Measurements from ENCODE around the gene CCDC40. TPM values are rescaled to one million over a fixed set of nuclear protein-coding genes. Genes with fewer than 3 reads are reported as not detected.
"Not testable (repeated sequence)": the region's sequence is repeated elsewhere in the genome, so short reads cannot be mapped to it uniquely, and the experiment has no call there.

CCDC40 gene
- total and polyA plus RNA-seq, 2 donors: 0.57 to 1.5 TPM

DNA sequence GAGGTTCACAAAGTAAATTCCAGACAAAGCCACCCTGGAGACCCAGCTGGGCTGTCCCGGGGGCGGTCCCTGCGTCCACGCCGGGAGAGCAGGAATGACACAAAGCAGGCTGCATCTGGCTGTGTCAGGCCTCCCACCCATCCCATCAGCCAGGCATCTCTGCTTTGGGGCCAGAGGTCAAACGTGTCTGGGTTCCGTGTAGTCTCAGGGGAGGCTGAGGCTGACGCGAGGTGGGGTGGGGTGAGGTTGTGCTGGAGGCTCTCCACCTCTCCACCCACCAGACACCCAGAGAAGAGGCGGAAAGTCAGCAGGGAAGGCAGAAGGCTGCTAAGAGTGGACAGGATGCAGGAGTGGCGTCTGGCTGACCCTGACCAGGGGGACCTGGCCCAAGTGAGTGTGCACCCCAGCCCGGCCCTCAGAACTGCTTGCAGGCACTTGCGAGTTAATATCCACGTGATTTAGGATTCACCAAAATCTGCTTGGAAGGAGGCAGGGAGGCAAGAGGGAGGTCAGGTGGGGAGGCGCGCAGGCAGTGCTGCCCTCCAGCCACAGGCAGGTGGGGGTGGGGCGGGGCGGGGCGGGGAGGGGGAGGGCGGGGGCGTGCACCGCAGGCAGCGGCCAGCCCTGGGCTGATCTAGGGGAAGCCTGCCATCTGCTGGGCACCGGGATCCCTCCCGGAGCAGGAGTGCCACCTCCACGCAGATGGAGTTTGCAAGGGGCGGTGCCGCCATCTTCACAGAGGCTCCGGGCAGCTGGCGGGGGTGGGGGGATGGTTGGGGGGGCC, 45.1 kb upstream of the CCDC40 start:
- H3K27ac ChIP-seq (ENCODE audit: low read depth in 1 of 2, low read length in 1 of 2): no peak overlapping the region
- H3K4me3 ChIP-seq (ENCODE audit: low read length in 2 of 2): peak overlapping the region; percentile 41 to 58
- H3K36me3 ChIP-seq (ENCODE audit: control insufficient read depth in 2 of 2, insufficient read depth in 2 of 2, low read length in 1 of 2): no peaks in the 10 kb centered on the region
- WGBS: 38% methylated on average over 30 of the region's 30 CpGs
- peaks cover 0 to 8% of the 10 kb centered on the region in 2 donors for H3K27me3 ChIP-seq (ENCODE audit: control insufficient read depth in 2 of 2, insufficient read depth in 1 of 2, low read length in 1 of 2)
- no peaks in the 10 kb centered on the region for H3K9me3 ChIP-seq (ENCODE audit: control insufficient read depth in 2 of 2, insufficient read depth in 1 of 2, low read length in 1 of 2)
- DNase-seq (ENCODE audit: low read depth in 6 of 9, low spot score in 9 of 9): peak in 7 of 9 donors; percentile 58 to 87 (median 62)
- H3K4me1 ChIP-seq (ENCODE audit: control insufficient read depth in 2 of 2, insufficient read depth in 2 of 2, low read length in 2 of 2): peaks cover 16 to 36% of the 10 kb centered on the region in 2 donors

GRCh38 chr17:79991924-79992648, 44.4 kb upstream of the CCDC40 start:
- Histone ChIP-seq H3K9me3 (ENCODE audit: control insufficient read depth in 2 of 2, insufficient read depth in 1 of 2, low read length in 1 of 2) (no peaks in the 10 kb centered on the region), H3K4me3 (ENCODE audit: low read length in 2 of 2) (peak overlapping the region; percentile 41 to 58), H3K4me1 (ENCODE audit: control insufficient read depth in 2 of 2, insufficient read depth in 2 of 2, low read length in 2 of 2) (peaks cover 23 to 43% of the 10 kb centered on the region in 2 donors), H3K36me3 (ENCODE audit: control insufficient read depth in 2 of 2, insufficient read depth in 2 of 2, low read length in 1 of 2) (no peaks in the 10 kb centered on the region), H3K27ac (ENCODE audit: low read depth in 1 of 2, low read length in 1 of 2) (peak overlapping the region in 1 of 2 donors; percentile 2), H3K27me3 (ENCODE audit: control insufficient read depth in 2 of 2, insufficient read depth in 1 of 2, low read length in 1 of 2) (peaks cover 0 to 8% of the 10 kb centered on the region in 2 donors)
- peak in 1 of 9 donors; percentile 32 for DNase-seq (ENCODE audit: low read depth in 6 of 9, low spot score in 9 of 9)
- 13% methylated on average over 44 of the region's 44 CpGs for WGBS

DNA sequence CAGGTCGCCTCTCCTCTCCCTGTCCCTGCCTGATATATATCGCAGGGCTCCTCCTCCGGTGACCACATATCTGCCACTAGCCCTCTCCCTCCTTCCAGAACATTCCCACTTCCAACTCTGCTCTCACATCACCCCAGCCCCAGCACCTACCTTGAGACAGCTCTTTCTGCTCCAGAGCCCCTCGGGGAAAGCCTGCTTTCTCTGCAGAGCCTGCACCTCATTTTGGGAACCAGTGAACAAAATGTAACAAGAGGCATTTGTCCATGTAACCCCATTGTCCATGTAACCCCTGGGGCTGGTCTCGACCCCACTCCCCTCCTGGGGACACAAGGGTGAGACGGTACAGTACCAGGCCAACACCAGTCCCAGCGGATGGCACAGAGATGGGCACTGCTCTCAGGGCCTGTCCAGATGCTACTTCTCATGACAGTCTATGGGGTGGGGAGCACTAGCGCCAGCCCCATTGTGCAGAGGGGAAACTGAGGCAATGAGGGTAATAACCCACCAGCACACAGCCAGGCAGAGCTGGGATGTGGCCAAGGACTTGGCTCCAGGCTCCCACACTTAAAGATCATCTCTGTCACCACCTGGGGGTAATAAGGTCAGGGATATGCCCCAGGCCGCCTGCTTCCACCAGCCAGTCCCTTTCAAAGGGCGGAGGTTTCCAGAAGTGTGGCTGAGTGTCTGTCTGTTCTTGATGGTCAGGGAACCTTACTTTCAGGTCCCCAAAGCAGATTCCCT, 43.6 kb upstream of the CCDC40 start:
- WGBS: 96% methylated on average over 10 of the region's 10 CpGs
- Histone ChIP-seq H3K36me3 (ENCODE audit: control insufficient read depth in 2 of 2, insufficient read depth in 2 of 2, low read length in 1 of 2) (no peaks in the 10 kb centered on the region), H3K27ac (ENCODE audit: low read depth in 1 of 2, low read length in 1 of 2) (peak overlapping the region in 1 of 2 donors; percentile 80), H3K4me3 (ENCODE audit: low read length in 2 of 2) (no peak overlapping the region), H3K27me3 (ENCODE audit: control insufficient read depth in 2 of 2, insufficient read depth in 1 of 2, low read length in 1 of 2) (peaks cover 0 to 8% of the 10 kb centered on the region in 2 donors), H3K4me1 (ENCODE audit: control insufficient read depth in 2 of 2, insufficient read depth in 2 of 2, low read length in 2 of 2) (peaks cover 29 to 51% of the 10 kb centered on the region in 2 donors), H3K9me3 (ENCODE audit: control insufficient read depth in 2 of 2, insufficient read depth in 1 of 2, low read length in 1 of 2) (no peaks in the 10 kb centered on the region)
- DNase-seq (ENCODE audit: low read depth in 6 of 9, low spot score in 9 of 9): peak in 1 of 9 donors; percentile 12

GRCh38 chr17:79993390-79994227, 42.8 kb upstream of the CCDC40 start:
- 53% methylated on average over 22 of the region's 22 CpGs for WGBS
- H3K4me1 ChIP-seq (ENCODE audit: control insufficient read depth in 2 of 2, insufficient read depth in 2 of 2, low read length in 2 of 2): peaks cover 29 to 56% of the 10 kb centered on the region in 2 donors
- H3K27ac ChIP-seq (ENCODE audit: low read depth in 1 of 2, low read length in 1 of 2): peak overlapping the region; percentile 4 to 80
- H3K36me3 ChIP-seq (ENCODE audit: control insufficient read depth in 2 of 2, insufficient read depth in 2 of 2, low read length in 1 of 2): no peaks in the 10 kb centered on the region
- H3K27me3 ChIP-seq (ENCODE audit: control insufficient read depth in 2 of 2, insufficient read depth in 1 of 2, low read length in 1 of 2): peaks cover 0 to 8% of the 10 kb centered on the region in 2 donors
- no peaks in the 10 kb centered on the region for H3K9me3 ChIP-seq (ENCODE audit: control insufficient read depth in 2 of 2, insufficient read depth in 1 of 2, low read length in 1 of 2)
- peak overlapping the region in 1 of 2 donors; percentile 8 for H3K4me3 ChIP-seq (ENCODE audit: low read length in 2 of 2)
- peak in 6 of 9 donors; percentile 41 to 83 (median 62) for DNase-seq (ENCODE audit: low read depth in 6 of 9, low spot score in 9 of 9)

DNA sequence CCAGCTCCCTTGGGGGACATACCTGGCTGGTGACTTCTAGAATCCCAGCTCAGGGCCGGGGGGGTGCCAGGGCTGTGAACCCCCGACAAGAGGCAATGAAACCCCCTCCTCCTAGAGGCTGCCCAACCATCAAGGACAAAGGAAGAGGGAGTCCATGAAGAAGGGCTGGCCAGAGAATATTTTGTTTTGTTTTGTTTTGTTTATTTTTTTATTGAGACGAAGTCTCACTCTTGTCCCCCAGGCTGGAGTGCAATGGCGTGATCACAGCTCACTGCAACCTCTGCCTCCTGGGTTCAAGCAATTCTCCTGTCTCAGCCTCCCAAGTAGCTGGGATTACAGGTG, 42.2 kb upstream of the CCDC40 start:
- not testable (repeated sequence) for DNase-seq (ENCODE audit: low read depth in 6 of 9, low spot score in 9 of 9); H3K36me3 ChIP-seq (ENCODE audit: control insufficient read depth in 2 of 2, insufficient read depth in 2 of 2, low read length in 1 of 2); H3K27me3 ChIP-seq (ENCODE audit: control insufficient read depth in 2 of 2, insufficient read depth in 1 of 2, low read length in 1 of 2); H3K9me3 ChIP-seq (ENCODE audit: control insufficient read depth in 2 of 2, insufficient read depth in 1 of 2, low read length in 1 of 2); H3K4me3 ChIP-seq (ENCODE audit: low read length in 2 of 2)
- Histone ChIP-seq H3K4me1 (ENCODE audit: control insufficient read depth in 2 of 2, insufficient read depth in 2 of 2, low read length in 2 of 2) (peaks cover 29 to 56% of the 10 kb centered on the region in 2 donors), H3K27ac (ENCODE audit: low read depth in 1 of 2, low read length in 1 of 2) (peak overlapping the region in 1 of 2 donors; percentile 80)
- WGBS: 85% methylated on average over 4 of the region's 4 CpGs

- no peak overlapping the region for H3K4me3 ChIP-seq (ENCODE audit: low read length in 2 of 2)
- no peaks in the 10 kb centered on the region for H3K9me3 ChIP-seq (ENCODE audit: control insufficient read depth in 2 of 2, insufficient read depth in 1 of 2, low read length in 1 of 2)
- 97% methylated on average over 13 of the region's 13 CpGs for WGBS
- peaks cover 29 to 56% of the 10 kb centered on the region in 2 donors for H3K4me1 ChIP-seq (ENCODE audit: control insufficient read depth in 2 of 2, insufficient read depth in 2 of 2, low read length in 2 of 2)
- H3K36me3 ChIP-seq (ENCODE audit: control insufficient read depth in 2 of 2, insufficient read depth in 2 of 2, low read length in 1 of 2): no peaks in the 10 kb centered on the region
- no peak for DNase-seq (ENCODE audit: low read depth in 6 of 9, low spot score in 9 of 9)
- no peak overlapping the region for H3K27ac ChIP-seq (ENCODE audit: low read depth in 1 of 2, low read length in 1 of 2)
- peaks cover 0 to 8% of the 10 kb centered on the region in 2 donors for H3K27me3 ChIP-seq (ENCODE audit: control insufficient read depth in 2 of 2, insufficient read depth in 1 of 2, low read length in 1 of 2)
Observed at GRCh38 chr17:79994602-79995001, 41.8 kb upstream of the CCDC40 start.

- no peak for DNase-seq (ENCODE audit: low read depth in 6 of 9, low spot score in 9 of 9)
- H3K27ac ChIP-seq (ENCODE audit: low read depth in 1 of 2, low read length in 1 of 2): no peak overlapping the region
- H3K4me1 ChIP-seq (ENCODE audit: control insufficient read depth in 2 of 2, insufficient read depth in 2 of 2, low read length in 2 of 2): peaks cover 29 to 56% of the 10 kb centered on the region in 2 donors
- peaks cover 0 to 6% of the 10 kb centered on the region in 2 donors for H3K9me3 ChIP-seq (ENCODE audit: control insufficient read depth in 2 of 2, insufficient read depth in 1 of 2, low read length in 1 of 2)
- no peaks in the 10 kb centered on the region for H3K36me3 ChIP-seq (ENCODE audit: control insufficient read depth in 2 of 2, insufficient read depth in 2 of 2, low read length in 1 of 2)
- H3K27me3 ChIP-seq (ENCODE audit: control insufficient read depth in 2 of 2, insufficient read depth in 1 of 2, low read length in 1 of 2): peaks cover 0 to 8% of the 10 kb centered on the region in 2 donors
- no peak overlapping the region for H3K4me3 ChIP-seq (ENCODE audit: low read length in 2 of 2)
- 97% methylated on average over 8 of the region's 8 CpGs for WGBS
Observed at GRCh38 chr17:79995696-79996095, 40.7 kb upstream of the CCDC40 start.

- Histone ChIP-seq H3K4me1 (ENCODE audit: control insufficient read depth in 2 of 2, insufficient read depth in 2 of 2, low read length in 2 of 2) (peaks cover 29 to 51% of the 10 kb centered on the region in 2 donors), H3K27me3 (ENCODE audit: control insufficient read depth in 2 of 2, insufficient read depth in 1 of 2, low read length in 1 of 2) (peaks cover 0 to 5% of the 10 kb centered on the region in 2 donors), H3K9me3 (ENCODE audit: control insufficient read depth in 2 of 2, insufficient read depth in 1 of 2, low read length in 1 of 2) (peaks cover 0 to 6% of the 10 kb centered on the region in 2 donors), H3K4me3 (ENCODE audit: low read length in 2 of 2) (no peak overlapping the region), H3K27ac (ENCODE audit: low read depth in 1 of 2, low read length in 1 of 2) (peak overlapping the region; percentile 87 to 94), H3K36me3 (ENCODE audit: control insufficient read depth in 2 of 2, insufficient read depth in 2 of 2, low read length in 1 of 2) (no peaks in the 10 kb centered on the region)
- WGBS: 76% methylated on average over 12 of the region's 12 CpGs
- DNase-seq (ENCODE audit: low read depth in 6 of 9, low spot score in 9 of 9): no peak
Observed at GRCh38 chr17:79996291-79996690, 40.2 kb upstream of the CCDC40 start.

Data from thymus (tissue), 11 donors.